DOHH2 (cell line): ENCODE measurements around the gene CARF.
"Not testable (repeated sequence)": the region's sequence is repeated elsewhere in the genome, so short reads cannot be mapped to it uniquely, and the experiment has no call there.

Source experiments
- H3F3A ChIP-seq: fragments of 200-600 bp; sonication (generic), shearing (Covaris generic); 2 replicates; pipeline ENCODE4 v1.6.0; 2016; ENCODE audit warnings: antibody characterized with exemption, mild to moderate bottlenecking; ENCODE audit not compliant: control insufficient read depth, insufficient read depth
- H3K27ac ChIP-seq: fragments of 200-600 bp; sonication (generic); 2 replicates; pipeline ENCODE4 v1.5.1; 2014; ENCODE audit warnings: low read depth, mild to moderate bottlenecking, low read length, moderate library complexity
- H3K27me3 ChIP-seq: fragments of 200-600 bp; sonication (generic); 2 replicates; pipeline ENCODE4 v1.6.1; 2014; ENCODE audit warnings: mild to moderate bottlenecking, low read length, mixed read lengths; ENCODE audit not compliant: control insufficient read depth
- H3K36me3 ChIP-seq: fragments of 200-600 bp; sonication (generic); 2 replicates; pipeline ENCODE4 v1.6.1; 2014; ENCODE audit warnings: mild to moderate bottlenecking, low read length, moderate library complexity, mixed read lengths; ENCODE audit not compliant: control insufficient read depth
- H3K4me1 ChIP-seq: fragments of 200-600 bp; sonication (generic); 2 replicates; pipeline ENCODE4 v1.6.1; 2014; ENCODE audit warnings: mild to moderate bottlenecking, low read length, mixed read lengths; ENCODE audit not compliant: control insufficient read depth
- H3K4me2 ChIP-seq: fragments of 200-600 bp; sonication (generic); 2 replicates; pipeline ENCODE4 v1.6.0; 2014; ENCODE audit warnings: mild to moderate bottlenecking, low read length, moderate library complexity
- H3K4me3 ChIP-seq: fragments of 200-600 bp; sonication (generic); 2 replicates; pipeline ENCODE4 v1.5.1; 2014; ENCODE audit warnings: mild to moderate bottlenecking, low read length, mixed read lengths
- H3K79me2 ChIP-seq: fragments of 200-600 bp; sonication (generic); 2 replicates; pipeline ENCODE4 v1.6.1; 2014; ENCODE audit warnings: mild to moderate bottlenecking, low read length, mixed read lengths; ENCODE audit not compliant: control insufficient read depth
- H3K9me2 ChIP-seq: fragments of 200-600 bp; sonication (generic); replicated peaks from 2 replicates; pipeline ENCODE4 v1.6.1; 2014; ENCODE audit warnings: mild to moderate bottlenecking, low read length, mixed read lengths; ENCODE audit not compliant: control insufficient read depth
- H3K9me3 ChIP-seq: fragments of 200-600 bp; sonication (generic); 2 replicates; pipeline ENCODE4 v1.6.1; 2014; ENCODE audit warnings: antibody characterized with exemption, low read length, mixed read lengths; ENCODE audit not compliant: control insufficient read depth, insufficient read depth
- H4K20me1 ChIP-seq: fragments of 200-600 bp; sonication (generic); 2 replicates; pipeline ENCODE4 v1.6.0; 2014; ENCODE audit warnings: low read depth, mild to moderate bottlenecking, antibody characterized with exemption, low read length, moderate library complexity; ENCODE audit not compliant: control insufficient read depth, insufficient read depth
- CTCF ChIP-seq: fragments of 200-600 bp; sonication (generic); IDR thresholded peaks from one replicate; pipeline ENCODE4 v1.5.1; 2014; ENCODE audit warnings: antibody characterized with exemption, mild to moderate bottlenecking, low read depth, low read length; ENCODE audit not compliant: poor library complexity, severe bottlenecking
- EZH2phosphoT487 ChIP-seq: fragments of 200-600 bp; sonication (generic); IDR thresholded peaks from 2 replicates; pipeline ENCODE4 v1.6.1; 2017; ENCODE audit warnings: borderline replicate concordance, mild to moderate bottlenecking, antibody characterized with exemption, low read length, moderate library complexity, mixed read lengths

The CARF gene

GRCh38 chr2:202885190-202885589 lies 26.9 kb upstream of the CARF start:
- Histone ChIP-seq H3K4me2 (no peak overlapping the region), H3K36me3 (peaks cover 65% of the 10 kb centered on the region)
- TF ChIP-seq CTCF: no peak

GRCh38 chr2:202905507-202905906 lies 6.6 kb upstream of the CARF start:
- H3K79me2 ChIP-seq: peaks cover 79% of the 10 kb centered on the region
- H3F3A ChIP-seq, H3K4me3 ChIP-seq, H3K9me3 ChIP-seq, H3K27me3 ChIP-seq, H3K4me2 ChIP-seq, H4K20me1 ChIP-seq, H3K27ac ChIP-seq, H3K9me2 ChIP-seq: not testable (repeated sequence)
- H3K4me1 ChIP-seq: peaks cover 19% of the 10 kb centered on the region
- H3K36me3 ChIP-seq: peaks cover 72% of the 10 kb centered on the region

More at GRCh38 chr2:202885190-202885589, 26.9 kb upstream of the CARF start:
- Histone ChIP-seq H3K27ac (no peak overlapping the region), H3F3A (no peaks in the 10 kb centered on the region), H3K9me2 (no peaks in the 10 kb centered on the region), H3K27me3 (no peaks in the 10 kb centered on the region), H4K20me1 (no peaks in the 10 kb centered on the region), H3K9me3 (no peaks in the 10 kb centered on the region), H3K79me2 (no peaks in the 10 kb centered on the region), H3K4me3 (no peak overlapping the region), H3K4me1 (no peaks in the 10 kb centered on the region)

- no peaks in the 10 kb centered on the region for H3K9me2 ChIP-seq
- no peaks in the 10 kb centered on the region; the same call in 1 of the 2 replicates for H3K9me3 ChIP-seq
- TF ChIP-seq CTCF: no peak
- no peak for TF ChIP-seq EZH2phosphoT487
- no peak overlapping the region for H3K27ac ChIP-seq
- peaks cover 50% of the 10 kb centered on the region for H3K36me3 ChIP-seq
- H3K4me2 ChIP-seq: peak overlapping the region; percentile 46; the same call in 1 of the 2 replicates
- H4K20me1 ChIP-seq: peaks cover 7% of the 10 kb centered on the region; the same call in 1 of the 2 replicates
- peaks cover 86% of the 10 kb centered on the region for H3K79me2 ChIP-seq
- no peaks in the 10 kb centered on the region for H3F3A ChIP-seq
- peaks cover 19% of the 10 kb centered on the region for H3K4me1 ChIP-seq
- no peaks in the 10 kb centered on the region for H3K27me3 ChIP-seq
- H3K4me3 ChIP-seq: no peak overlapping the region
These were observed 3.9 kb upstream of the CARF start for GRCh38 chr2:202908186-202908585.

GRCh38 chr2:202909394-202910192 lies 2.5 kb upstream of the CARF start:
- Histone ChIP-seq H3K36me3 (peaks cover 46% of the 10 kb centered on the region), H3K79me2 (peaks cover 77% of the 10 kb centered on the region), H3F3A (no peaks in the 10 kb centered on the region), H3K9me3 (no peaks in the 10 kb centered on the region; the same call in 1 of the 2 replicates), H3K27ac (no peak overlapping the region), H3K4me3 (peak overlapping the region; percentile 88), H3K27me3 (no peaks in the 10 kb centered on the region), H3K9me2 (no peaks in the 10 kb centered on the region), H3K4me2 (peak overlapping the region; percentile 69), H3K4me1 (peaks cover 19% of the 10 kb centered on the region), H4K20me1 (peaks cover 7% of the 10 kb centered on the region; the same call in 1 of the 2 replicates)
- TF ChIP-seq EZH2phosphoT487: no peak
- no peak for TF ChIP-seq CTCF

GRCh38 chr2:202910250-202910649 lies 1.8 kb upstream of the CARF start:
- not testable (repeated sequence) for H3K27ac ChIP-seq, H4K20me1 ChIP-seq, H3K27me3 ChIP-seq, H3K9me2 ChIP-seq, H3K9me3 ChIP-seq, H3F3A ChIP-seq
- H3K36me3 ChIP-seq: peaks cover 39% of the 10 kb centered on the region
- peaks cover 70% of the 10 kb centered on the region for H3K79me2 ChIP-seq
- H3K4me1 ChIP-seq: peaks cover 19% of the 10 kb centered on the region
- peak overlapping the region; percentile 88 for H3K4me3 ChIP-seq
- H3K4me2 ChIP-seq: peak overlapping the region; percentile 69
